ENCODE data around the gene TLCD1. TPM values are rescaled to one million over a fixed set of nuclear protein-coding genes. Genes with fewer than 3 reads are reported as not detected.
A peak's percentile ranks its signal among the peaks of the same experiment; 100 is the strongest.
"Not testable (repeated sequence)": the region's sequence is repeated elsewhere in the genome, so short reads cannot be mapped to it uniquely, and the experiment has no call there.

Gene TLCD1
- total RNA-seq, 1 donor from 2014 or later, result 2.4 TPM

DNA sequence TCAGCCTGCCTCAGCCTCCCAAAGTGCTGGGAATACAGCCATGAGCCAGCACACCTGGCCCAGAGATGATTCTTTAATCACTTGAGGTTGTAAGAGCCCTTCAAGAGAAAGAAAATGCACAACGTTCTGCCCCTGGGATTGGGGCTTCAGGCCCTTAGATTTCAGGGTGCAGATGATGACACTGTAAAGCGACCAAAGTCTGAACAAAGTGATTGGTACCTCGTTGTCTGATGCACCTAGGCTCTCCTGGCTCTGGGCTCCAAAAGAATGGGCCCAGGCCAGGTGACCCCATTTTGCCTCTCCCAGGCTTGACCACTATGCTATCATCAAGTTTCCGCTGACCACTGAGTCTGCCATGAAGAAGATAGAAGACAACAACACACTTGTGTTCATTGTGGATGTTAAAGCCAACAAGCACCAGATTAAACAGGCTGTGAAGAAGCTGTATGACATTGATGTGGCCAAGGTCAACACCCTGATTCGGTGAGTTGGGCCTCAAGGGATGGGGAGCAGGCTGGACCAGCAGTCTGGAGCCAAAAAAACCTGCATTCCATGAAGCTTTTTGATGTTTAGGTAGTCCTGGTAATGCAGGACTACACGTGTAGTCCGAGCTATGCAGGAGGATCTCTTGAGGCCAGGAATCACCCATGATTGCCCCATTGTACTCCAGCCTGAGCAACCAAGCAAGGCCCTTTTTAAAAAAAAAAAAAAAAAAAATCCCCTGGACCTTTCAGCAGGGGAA, 3.4 kb downstream of the TLCD1 start:
- H3K4me1 Mint-ChIP-seq (ENCODE audit: unreplicated experiment), result peaks cover 50% of the 10 kb centered on the region
- peaks cover 33% of the 10 kb centered on the region for H3K27me3 Mint-ChIP-seq (ENCODE audit: unreplicated experiment)
- TF ChIP-seq, protein P1, sequence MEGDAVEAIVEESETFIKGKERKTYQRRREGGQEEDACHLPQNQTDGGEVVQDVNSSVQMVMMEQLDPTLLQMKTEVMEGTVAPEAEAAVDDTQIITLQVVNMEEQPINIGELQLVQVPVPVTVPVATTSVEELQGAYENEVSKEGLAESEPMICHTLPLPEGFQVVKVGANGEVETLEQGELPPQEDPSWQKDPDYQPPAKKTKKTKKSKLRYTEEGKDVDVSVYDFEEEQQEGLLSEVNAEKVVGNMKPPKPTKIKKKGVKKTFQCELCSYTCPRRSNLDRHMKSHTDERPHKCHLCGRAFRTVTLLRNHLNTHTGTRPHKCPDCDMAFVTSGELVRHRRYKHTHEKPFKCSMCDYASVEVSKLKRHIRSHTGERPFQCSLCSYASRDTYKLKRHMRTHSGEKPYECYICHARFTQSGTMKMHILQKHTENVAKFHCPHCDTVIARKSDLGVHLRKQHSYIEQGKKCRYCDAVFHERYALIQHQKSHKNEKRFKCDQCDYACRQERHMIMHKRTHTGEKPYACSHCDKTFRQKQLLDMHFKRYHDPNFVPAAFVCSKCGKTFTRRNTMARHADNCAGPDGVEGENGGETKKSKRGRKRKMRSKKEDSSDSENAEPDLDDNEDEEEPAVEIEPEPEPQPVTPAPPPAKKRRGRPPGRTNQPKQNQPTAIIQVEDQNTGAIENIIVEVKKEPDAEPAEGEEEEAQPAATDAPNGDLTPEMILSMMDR (IDR thresholded peaks at IDR 0.05; ENCODE audit: unreplicated experiment), result no peak
- H3K36me3 Mint-ChIP-seq (ENCODE audit: low read depth, unreplicated experiment), result peaks cover 46% of the 10 kb centered on the region
- H3K9me3 Mint-ChIP-seq (ENCODE audit: unreplicated experiment), result no peaks in the 10 kb centered on the region
- no peak for DNase-seq (ENCODE audit: low spot score)
- H3K27ac Mint-ChIP-seq (ENCODE audit: unreplicated experiment), result no peak overlapping the region
- no peak overlapping the region for H3K4me3 Mint-ChIP-seq (ENCODE audit: unreplicated experiment)

DNA sequence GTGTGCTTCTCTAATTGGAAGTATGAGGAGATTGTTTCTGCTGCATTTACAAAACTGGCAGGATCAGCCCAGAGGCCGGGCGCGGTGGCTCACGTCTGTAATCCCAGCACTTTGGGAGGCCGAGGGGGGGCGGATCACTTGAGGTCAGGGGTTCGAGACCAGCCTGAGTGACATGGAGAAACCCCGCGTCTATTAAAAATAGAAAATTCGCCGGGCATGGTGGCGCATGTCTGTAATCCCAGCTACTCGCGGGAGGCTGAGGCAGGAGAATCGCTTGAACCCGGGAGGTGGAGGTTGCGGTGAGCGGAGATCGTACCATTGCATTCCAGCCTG, 5.1 kb downstream of the TLCD1 start:
- DNase-seq (ENCODE audit: low spot score); H3K9me3 Mint-ChIP-seq (ENCODE audit: unreplicated experiment): not testable (repeated sequence)
- H3K4me1 Mint-ChIP-seq (ENCODE audit: unreplicated experiment), result peaks cover 50% of the 10 kb centered on the region
- H3K27me3 Mint-ChIP-seq (ENCODE audit: unreplicated experiment), result peaks cover 25% of the 10 kb centered on the region
- H3K4me3 Mint-ChIP-seq (ENCODE audit: unreplicated experiment), result peak overlapping the region; percentile 98
- peak overlapping the region; percentile 91 for H3K27ac Mint-ChIP-seq (ENCODE audit: unreplicated experiment)
- H3K36me3 Mint-ChIP-seq (ENCODE audit: low read depth, unreplicated experiment), result peaks cover 46% of the 10 kb centered on the region

DNA sequence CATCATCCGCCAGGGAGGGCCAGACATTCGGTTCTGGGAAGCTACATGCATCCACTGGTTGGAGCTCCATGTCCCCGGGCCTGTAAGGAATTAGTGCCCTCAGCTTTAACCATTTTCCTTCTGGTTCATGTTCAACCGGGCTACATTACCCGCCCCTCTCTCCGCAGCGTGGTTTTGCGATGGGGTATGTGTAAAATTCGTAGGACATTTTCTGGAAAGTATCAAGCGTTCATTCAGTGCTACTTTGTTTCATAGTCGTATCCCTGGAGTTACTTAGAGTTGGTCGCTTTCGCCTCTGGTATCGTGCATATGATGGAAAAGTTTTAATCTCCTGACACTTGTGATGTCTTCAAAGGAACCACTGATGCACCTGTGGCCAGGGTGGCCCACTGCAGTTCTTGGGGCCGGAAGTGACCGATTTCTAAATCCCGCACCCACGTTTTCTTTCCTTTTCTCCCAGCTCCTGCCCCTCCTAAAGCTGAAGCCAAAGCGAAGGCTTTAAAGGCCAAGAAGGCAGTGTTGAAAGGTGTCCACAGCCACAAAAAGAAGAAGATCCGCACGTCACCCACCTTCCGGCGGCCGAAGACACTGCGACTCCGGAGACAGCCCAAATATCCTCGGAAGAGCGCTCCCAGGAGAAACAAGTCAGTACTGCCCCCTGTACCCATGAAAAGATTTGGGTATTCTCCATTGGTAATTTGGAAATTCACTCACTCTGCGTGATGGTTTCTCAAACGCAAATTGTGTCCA, 5.6 kb downstream of the TLCD1 start:
- H3K27ac Mint-ChIP-seq (ENCODE audit: unreplicated experiment), result peak overlapping the region; percentile 91
- peaks cover 24% of the 10 kb centered on the region for H3K27me3 Mint-ChIP-seq (ENCODE audit: unreplicated experiment)
- H3K4me1 Mint-ChIP-seq (ENCODE audit: unreplicated experiment), result peaks cover 48% of the 10 kb centered on the region
- TF ChIP-seq, protein P1 (IDR thresholded peaks at IDR 0.05; ENCODE audit: unreplicated experiment), result peak; percentile 14
- H3K4me3 Mint-ChIP-seq (ENCODE audit: unreplicated experiment), result peak overlapping the region; percentile 98
- DNase-seq (ENCODE audit: low spot score), result no peak
- H3K9me3 Mint-ChIP-seq (ENCODE audit: unreplicated experiment), result no peaks in the 10 kb centered on the region
- H3K36me3 Mint-ChIP-seq (ENCODE audit: low read depth, unreplicated experiment), result peaks cover 46% of the 10 kb centered on the region

DNA sequence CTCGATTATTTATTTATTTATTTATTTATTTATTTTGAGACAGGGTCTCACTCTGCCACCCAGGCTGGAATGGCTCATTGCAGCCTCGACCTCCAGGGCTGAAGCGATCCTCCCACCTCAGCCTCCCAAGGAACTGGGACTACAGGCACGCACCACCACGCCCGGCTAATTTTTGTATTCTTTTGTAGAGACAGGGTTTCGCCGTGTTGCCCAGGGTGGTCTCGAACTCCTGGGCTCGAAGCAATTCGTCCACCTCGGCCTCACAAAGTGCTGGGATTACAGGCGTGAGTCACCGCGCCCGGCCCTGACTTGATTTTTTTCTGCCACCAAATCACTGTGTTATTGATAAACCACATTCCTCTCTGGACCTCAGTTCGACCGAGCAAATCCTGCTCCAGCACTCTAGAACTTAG, 7.0 kb downstream of the TLCD1 start:
- Mint-ChIP-seq H3K4me1 (ENCODE audit: unreplicated experiment) (peaks cover 35% of the 10 kb centered on the region), H3K27me3 (ENCODE audit: unreplicated experiment) (peaks cover 24% of the 10 kb centered on the region), H3K27ac (ENCODE audit: unreplicated experiment) (peak overlapping the region; percentile 91), H3K9me3 (ENCODE audit: unreplicated experiment) (no peaks in the 10 kb centered on the region), H3K4me3 (ENCODE audit: unreplicated experiment) (peak overlapping the region; percentile 98), H3K36me3 (ENCODE audit: low read depth, unreplicated experiment) (peaks cover 39% of the 10 kb centered on the region)
- peak; percentile 20 for DNase-seq (ENCODE audit: low spot score)
- TF ChIP-seq, protein P1 (IDR thresholded peaks at IDR 0.05; ENCODE audit: unreplicated experiment), result no peak

DNA sequence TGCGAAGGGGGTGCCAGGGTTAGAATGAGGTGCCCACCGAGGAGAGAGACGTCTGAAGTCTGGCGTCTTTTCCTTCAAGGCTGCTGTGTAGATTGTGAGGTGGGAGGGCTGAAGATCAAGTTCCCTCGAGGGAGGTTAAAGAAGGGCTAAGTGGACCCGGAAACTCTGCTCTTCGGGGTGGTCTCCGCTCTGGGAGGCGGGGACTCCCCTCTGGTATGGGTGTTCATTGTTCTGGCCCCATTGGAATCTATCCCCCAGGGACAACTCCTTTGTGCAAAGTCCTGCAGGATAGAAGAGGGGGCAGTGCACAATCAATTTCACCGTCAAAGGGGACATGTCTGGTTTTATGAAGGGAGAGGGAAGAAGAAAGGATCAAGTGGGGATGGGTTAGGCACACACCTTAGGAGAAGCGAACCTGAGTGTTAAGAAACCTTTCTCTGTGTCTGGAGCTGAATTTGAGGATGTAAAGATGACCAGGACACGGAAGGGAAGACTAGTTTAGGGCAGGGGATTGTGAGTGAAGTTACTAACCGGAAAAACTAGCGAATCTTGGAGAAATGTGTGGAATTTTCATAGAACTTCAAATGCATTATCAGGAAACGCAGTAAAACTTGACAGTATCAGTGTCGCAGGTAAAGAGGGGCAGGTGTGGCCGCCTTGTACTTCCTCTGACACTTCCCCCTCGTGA, 7.6 kb downstream of the TLCD1 start:
- Mint-ChIP-seq H3K36me3 (ENCODE audit: low read depth, unreplicated experiment) (peaks cover 40% of the 10 kb centered on the region), H3K27ac (ENCODE audit: unreplicated experiment) (peak overlapping the region; percentile 76), H3K4me3 (ENCODE audit: unreplicated experiment) (peak overlapping the region; percentile 85), H3K27me3 (ENCODE audit: unreplicated experiment) (peaks cover 24% of the 10 kb centered on the region), H3K9me3 (ENCODE audit: unreplicated experiment) (no peaks in the 10 kb centered on the region), H3K4me1 (ENCODE audit: unreplicated experiment) (peaks cover 33% of the 10 kb centered on the region)
- TF ChIP-seq, protein P1 (IDR thresholded peaks at IDR 0.05; ENCODE audit: unreplicated experiment), result no peak
- DNase-seq (ENCODE audit: low spot score), result no peak

All from endothelial cell (in vitro differentiated cells).